Liver (tissue), 3 donors: ENCODE data around the gene GOLGA6B.

Experiments
- FOXA1 ChIP-seq: IDR thresholded peaks from 2 replicates; pipeline ENCODE4 v1.6.1; 2016; ENCODE audit warnings: antibody characterized with exemption
- REST ChIP-seq: IDR thresholded peaks from 2 replicates; pipeline ENCODE4 v1.6.1; 2016; ENCODE audit warnings: antibody characterized with exemption, mild to moderate bottlenecking
- TAF1 ChIP-seq: conservative IDR thresholded peaks from 2 replicates; pipeline ENCODE4 v1.6.1; 2016; ENCODE audit warnings: antibody characterized with exemption, mild to moderate bottlenecking
- YY1 ChIP-seq: IDR thresholded peaks from 2 replicates; pipeline ENCODE4 v1.6.1; 2016; ENCODE audit warnings: antibody characterized with exemption, mild to moderate bottlenecking
- TF ChIP-seq, protein P1 (sequence below): fragments of 150-350 bp; IDR thresholded peaks from 2 replicates; pipeline ENCODE4 v1.5.1; 2017; ENCODE audit warnings: improper control_type of control experiment, low read depth, low read length; ENCODE audit not compliant: missing input control
- TF ChIP-seq, protein P2 (sequence below): IDR thresholded peaks from 2 replicates; pipeline ENCODE4 v1.6.1; 2016; ENCODE audit warnings: antibody characterized with exemption
- donor health status: healthy.
- donor health status: healthy.

DNA sequence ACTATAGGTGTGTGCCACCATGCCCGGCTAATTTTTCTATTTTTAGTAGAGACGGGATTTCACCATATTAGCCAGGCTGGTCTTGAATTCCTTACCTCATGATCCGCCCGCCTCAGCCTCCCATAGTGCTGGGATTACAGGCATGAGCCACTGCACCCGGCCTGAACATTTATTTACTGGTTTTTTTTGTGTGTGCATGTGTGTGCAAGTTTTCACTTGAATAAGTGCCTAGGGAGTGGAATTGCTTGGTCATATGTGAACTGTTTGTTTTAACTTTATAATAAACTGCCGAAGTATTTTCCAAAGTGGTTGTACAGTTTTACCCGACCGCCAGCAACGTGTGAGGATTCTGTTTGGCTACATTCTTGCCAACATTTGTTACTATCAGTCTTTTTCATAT, 45.6 kb downstream of the GOLGA6B start:
- TF ChIP-seq, protein P1, sequence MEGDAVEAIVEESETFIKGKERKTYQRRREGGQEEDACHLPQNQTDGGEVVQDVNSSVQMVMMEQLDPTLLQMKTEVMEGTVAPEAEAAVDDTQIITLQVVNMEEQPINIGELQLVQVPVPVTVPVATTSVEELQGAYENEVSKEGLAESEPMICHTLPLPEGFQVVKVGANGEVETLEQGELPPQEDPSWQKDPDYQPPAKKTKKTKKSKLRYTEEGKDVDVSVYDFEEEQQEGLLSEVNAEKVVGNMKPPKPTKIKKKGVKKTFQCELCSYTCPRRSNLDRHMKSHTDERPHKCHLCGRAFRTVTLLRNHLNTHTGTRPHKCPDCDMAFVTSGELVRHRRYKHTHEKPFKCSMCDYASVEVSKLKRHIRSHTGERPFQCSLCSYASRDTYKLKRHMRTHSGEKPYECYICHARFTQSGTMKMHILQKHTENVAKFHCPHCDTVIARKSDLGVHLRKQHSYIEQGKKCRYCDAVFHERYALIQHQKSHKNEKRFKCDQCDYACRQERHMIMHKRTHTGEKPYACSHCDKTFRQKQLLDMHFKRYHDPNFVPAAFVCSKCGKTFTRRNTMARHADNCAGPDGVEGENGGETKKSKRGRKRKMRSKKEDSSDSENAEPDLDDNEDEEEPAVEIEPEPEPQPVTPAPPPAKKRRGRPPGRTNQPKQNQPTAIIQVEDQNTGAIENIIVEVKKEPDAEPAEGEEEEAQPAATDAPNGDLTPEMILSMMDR = no peak
- TF ChIP-seq TAF1 (no peak), YY1 (no peak), FOXA1 (no peak), REST (no peak)
- TF ChIP-seq, protein P2, sequence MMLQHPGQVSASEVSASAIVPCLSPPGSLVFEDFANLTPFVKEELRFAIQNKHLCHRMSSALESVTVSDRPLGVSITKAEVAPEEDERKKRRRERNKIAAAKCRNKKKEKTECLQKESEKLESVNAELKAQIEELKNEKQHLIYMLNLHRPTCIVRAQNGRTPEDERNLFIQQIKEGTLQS = no peak
